Stimulated activated CD8-positive, alpha-beta memory T cell treated with anti-CD3 and anti-CD28 coated beads, Interleukin-7, amount 100 ng/mL, for 48 hours (primary cell): ENCODE results near the gene RERE.

Source experiments
- DNase-seq, 2 donors: peaks; one replicate each; pipeline ENCODE4 v3.0.0-alpha.2; 2020; ENCODE audit warnings: low read depth in 1 of 2; ENCODE audit errors: extremely low read depth in 1 of 2

RERE gene

DNA sequence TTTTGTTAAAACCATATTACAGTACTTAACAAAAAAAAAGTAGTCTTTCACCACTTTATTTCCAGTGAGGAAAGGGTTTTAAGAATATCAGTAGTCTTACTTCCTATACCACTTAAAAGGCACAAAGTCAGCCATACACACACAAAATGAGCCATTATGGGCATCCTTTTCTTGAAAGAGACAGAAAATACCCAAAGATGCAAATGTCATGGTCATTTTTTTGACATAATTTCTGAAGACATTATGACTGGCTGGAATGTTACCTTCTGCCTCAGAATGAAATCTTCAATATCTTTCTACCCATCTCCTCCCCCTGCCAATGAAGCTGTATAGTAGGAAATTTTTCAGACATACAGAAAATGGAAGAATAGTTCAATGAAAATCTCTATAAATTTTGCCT is 261.9 kb downstream of the RERE start:
- DNase-seq = no peak

DNA sequence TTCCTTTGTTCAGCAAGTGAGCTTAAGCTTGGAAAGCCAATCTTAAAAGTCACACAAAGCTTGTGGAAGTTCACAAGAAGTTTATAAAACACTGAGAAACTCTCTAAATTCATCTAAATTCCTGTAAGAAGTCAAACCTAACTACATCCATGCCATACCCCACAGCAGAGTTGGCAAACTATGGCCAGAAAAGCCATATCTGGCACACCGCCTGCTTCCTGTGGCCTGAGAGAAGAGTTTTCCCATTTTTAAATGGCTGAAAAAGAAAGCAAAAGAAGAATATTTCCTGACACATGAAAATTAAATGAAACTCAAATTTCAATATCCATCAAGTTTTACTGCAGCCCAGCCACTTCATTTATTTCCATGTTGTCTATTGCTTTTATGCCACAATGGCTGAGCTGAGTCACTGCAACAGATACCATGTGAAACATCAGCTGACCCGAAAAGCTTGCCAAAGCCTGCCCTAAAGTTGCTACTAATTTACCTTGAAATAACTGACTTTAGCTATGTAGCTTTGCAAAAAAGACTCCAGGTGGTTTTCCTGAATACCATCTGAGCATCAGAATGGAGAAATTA is 262.4 kb downstream of the RERE start:
- peak in 1 of 2 donors; percentile 12 for DNase-seq

DNA sequence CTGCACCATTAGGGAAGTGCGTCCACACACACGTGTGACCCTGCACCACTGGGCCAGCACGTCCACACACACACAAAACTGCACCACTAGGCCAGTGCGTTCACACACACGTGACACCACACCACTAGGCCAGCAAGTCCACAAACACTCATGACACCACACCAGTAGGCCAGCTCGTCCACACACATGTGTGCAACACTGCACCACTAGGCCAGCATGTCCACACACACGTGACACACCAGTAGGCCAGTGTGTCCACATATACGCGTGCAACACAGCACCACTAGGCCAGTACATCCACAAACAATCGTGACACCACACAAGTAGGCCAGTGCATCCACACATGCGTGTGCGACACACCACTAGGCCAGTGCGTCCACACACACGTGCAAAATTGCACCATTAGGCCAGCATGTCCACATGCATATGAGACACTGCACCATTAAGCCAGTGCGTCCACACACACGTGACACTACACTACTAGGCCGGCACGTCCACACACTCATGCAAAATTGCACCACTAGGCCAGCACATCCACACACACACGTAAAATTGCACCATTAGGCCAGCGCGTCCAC is 264.5 kb downstream of the RERE start:
- DNase-seq = no peak

DNA sequence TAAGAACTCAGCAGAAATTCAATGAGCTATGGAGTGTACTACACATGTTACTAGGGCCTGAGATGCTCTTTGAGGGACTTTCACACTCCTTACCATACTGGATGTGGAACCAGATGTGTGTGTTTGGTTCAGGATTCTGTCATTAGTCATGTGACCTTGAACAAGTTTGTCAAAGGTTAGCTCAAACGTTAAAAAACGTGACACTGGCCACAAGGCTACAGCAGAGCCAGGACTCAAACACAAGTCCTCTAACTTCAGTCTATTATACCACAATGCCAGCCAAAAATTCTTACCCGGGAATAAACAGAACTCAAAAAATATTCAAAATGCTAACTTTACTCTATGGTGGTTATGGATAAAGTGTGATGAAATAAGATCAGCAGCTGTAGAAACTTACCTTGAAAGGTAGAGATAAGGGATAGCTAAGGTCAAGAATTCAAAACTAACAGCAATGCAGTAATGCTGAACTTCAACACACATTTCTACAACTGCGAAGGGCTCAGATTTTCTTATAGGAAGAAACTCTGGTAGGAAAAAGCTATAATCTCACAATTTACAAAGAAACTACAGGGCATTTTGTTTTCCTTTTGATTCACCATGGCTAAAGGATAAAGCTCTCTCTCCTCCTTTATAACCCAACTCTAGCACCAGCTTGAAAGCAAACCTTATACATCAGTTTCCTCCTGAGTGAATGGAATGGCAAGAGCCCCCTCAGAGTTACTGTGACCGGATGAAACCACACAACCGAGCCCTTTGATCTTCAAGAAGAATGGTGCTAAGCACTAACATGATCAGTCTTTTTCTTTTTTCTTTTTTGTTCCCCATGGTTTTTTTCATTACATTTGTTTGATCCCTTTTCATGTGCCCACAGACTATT is 265.6 kb downstream of the RERE start:
- DNase-seq = no peak

DNA sequence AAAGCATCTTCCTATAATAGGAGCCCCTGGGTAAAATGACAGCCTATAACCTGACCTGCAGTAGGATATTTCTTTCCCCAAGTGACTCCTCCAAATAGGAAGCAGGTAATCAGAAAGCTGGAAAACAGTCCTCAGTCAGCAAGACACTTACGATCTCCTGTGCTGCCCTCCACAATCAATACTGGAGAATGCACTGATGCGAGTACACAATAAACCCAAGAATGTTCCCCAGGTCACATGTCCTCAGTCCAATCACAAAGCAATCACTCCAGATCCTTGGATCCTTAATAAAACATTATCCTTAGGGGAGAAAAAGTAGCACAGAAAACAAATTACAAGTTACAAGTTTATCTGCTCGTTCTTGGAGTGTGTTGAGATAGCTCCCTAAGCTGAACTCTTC is 266.4 kb downstream of the RERE start:
- no peak for DNase-seq

DNA sequence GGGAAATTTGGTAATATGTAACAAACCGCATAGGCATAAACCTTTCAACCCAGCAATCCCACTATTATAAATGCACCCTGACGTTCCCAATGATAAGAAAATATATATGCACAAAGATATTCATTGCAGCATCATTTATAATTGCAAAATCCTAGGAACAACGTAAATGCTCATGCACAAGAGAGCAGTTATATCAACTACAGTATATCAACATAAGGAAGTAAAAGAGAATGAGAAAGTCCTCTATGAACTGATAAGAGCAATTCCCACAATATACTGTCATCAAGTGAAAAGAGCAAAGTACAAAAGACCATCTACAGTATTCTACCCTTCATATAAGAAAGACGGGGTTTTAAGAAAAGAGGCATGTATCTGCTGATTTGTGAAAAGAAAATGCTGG is 269.6 kb downstream of the RERE start:
- DNase-seq = no peak

DNA sequence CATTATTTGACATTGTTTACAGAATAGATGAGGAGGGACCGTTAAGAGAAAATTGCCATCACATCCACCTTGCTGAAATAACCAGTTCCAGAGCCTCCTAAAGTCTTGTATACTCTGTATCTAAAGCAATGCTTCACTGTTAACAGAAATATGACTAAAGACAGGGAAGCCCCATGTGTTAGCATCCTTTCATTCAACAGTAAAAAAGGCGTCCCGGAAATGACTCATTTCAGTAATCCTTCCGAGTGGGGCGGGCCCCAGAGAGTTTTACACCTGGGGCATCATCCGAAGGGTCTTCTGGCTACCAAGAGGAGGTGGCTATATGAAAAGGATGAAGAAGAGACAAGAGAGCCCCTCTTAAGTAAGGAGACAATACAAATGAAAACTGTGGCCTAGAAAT is 272.4 kb downstream of the RERE start:
- no peak for DNase-seq

DNA sequence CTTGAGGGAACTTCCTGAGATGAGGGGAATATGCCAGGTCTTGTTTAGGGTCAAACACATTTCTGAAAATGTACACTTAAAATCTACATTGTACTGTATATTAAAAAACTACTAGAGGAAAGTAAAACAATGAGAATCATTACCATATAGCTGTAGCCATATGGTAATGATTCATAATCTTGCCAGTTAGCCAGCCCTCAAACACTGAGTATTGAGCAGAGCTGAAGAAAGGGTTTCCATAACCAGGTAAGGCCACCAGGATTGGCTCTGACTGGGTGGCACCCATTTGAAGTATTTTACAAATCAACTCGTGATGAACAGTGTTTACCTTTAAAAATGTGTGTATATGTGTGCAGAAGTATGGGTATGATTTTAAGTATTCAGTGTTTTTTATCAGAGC is 272.8 kb downstream of the RERE start:
- DNase-seq = no peak

DNA sequence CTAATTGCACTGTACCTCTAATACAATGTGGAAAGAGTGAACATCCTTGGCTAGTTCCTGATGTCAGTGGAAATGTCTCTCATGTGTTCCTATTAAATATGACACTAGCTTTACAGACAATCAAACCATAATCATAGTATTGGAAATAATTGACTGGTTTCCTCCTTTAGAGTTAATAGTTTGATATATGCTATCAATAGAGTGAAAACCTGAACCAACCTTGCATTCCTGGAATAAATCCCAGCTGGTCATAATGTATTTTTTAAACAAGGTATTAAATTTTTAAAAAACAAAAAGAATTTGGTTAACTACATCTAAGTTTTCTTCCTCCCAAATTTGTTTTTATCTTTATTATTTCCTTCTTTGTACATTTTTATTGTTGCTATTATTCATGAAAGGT is 273.5 kb downstream of the RERE start:
- no peak for DNase-seq

DNA sequence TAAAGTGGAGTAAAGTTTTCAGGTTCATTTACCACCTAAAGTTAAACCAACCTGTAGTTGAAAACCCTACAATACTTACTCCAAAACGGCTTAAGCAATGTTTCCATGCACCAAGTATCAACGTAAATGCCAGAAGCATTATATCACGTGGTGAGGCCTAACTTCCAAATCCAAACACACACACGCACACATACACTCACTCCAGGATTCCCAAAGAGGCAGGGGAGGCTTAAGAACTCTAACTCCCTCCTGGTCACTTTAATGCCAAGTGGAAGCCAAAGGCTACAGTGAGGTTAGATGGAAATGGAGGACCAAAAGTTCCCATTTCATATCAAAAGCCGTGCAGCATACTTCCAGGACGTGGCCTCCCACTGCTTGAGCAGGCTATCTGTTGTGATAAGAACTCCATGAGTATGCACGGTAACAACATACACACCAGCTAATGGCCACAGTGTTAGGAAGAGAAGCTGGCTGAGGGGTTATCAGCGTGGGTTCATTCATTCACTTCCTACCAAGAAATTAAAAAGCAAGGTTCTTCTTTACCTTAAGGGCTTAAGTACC is 275.4 kb downstream of the RERE start:
- no peak for DNase-seq

DNA sequence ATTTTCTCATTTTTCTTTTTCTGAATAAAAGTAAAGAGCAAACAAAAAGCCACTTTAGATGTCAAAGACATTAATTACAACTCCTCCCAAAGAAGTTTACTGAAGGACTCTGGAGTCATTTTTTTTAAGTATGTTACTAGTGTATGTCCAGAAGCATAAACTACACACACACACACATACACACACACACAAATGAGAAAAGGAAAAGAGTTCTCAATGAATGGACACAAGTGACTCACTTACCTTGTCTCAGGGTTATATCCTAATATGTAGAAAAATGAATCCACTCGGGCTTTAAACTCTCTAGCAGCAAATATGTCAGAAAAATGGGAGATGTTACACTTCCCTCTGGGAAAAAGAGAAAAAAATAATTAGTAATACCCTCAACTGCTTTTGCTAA is 276.5 kb downstream of the RERE start:
- no peak for DNase-seq

DNA sequence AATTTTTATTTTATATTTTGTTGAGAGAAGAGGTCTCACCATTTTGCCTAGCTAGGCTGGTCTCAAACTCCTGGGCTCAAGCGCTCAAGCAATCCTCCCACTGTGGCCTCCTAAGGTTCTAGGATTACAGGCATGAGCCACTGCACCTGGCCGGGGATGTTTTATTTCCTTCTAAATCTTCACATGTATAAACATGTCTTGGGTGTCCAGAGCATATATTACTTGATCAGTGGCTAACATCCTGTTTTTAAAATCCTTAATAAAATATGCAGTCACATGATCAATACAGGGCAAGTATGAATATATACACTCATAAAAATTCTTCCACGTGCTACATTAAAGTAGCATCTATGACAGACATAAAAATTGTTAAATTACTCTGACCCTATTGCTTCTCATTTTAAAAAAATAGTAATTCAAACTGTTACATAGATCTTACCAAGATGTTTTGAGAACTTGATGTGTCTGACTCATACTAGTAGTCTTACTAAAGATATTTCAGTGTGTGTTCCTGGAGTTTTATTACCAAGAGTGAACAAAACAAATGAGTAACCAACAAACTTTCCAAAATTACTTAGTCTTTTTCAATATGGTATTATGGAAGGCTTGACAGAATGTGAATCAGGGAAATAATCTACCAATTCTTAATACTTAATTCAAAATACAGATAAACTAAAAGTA is 277.0 kb downstream of the RERE start:
- DNase-seq = no peak

DNA sequence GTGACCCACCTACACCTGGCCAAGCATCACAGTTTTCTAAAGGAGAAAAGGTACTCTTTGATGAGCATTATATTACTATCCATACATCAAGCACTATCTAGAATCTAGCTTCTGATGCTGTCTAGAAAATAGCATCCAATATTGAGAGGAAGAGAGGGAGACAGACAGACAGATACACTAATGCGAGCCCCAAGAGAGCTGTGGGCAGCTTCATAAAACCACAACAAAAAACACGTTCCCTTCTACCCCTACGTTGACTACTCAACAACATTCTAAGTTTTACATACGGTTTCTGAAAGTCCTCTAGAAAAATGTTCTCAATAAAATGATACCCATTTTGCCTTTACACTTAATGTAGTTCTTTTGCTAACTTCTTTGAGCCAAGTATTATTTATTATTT is 277.8 kb downstream of the RERE start:
- no peak for DNase-seq

DNA sequence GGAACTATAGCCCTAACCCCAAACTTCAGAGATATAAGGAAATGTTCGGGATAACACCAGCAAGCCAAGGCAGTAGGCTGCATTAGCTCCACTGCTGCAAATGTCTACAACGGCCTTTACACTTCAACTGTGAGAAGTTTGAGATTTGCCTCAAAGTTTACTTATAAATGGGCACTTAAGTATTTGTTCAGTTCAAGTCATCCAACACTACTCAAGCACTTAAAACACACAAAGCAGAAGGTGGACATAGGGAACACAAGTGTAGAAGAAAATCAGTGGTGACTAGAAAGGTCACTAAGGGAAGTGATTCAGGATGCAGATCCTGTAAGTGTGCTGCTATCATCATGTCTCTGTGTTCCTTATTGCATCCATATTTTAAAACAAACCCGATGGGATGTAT is 278.9 kb downstream of the RERE start:
- DNase-seq = no peak

DNA sequence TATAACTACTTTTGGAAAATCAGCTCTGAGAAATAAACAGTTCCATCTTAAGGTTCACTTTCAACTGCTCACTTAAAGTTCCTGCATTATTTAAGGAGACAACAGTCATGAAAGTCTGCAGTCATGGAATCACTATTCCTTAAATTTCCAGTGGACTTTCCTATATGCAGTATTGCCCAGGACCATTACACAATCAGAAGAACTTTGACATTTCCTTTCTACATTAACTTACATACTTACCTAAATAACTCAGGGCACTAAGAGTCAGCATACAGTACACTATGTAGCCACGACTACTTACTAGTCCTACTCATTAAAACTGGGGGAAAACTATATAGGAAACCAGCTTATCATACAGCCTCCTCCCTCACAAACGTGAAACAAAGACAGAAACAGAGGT is 279.4 kb downstream of the RERE start:
- DNase-seq = no peak

DNA sequence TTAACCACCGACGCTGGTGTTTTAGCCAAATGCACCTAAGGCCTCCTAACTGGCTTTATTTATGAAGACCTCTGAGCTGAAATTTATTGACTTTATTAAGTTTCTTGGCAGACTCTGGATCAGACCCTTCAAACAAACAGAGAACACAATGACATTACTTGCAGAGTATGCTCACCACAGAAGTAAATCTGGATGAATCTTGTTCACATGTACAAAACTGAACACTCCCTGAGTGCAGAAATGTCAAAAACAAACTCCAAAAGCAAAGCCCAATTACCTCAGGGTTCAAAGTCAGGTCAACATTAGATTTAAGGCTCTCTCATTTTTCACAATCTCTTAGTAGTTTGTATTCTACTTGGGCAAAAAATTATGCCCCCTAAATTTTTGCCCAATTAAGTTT is 280.9 kb downstream of the RERE start:
- no peak for DNase-seq

DNA sequence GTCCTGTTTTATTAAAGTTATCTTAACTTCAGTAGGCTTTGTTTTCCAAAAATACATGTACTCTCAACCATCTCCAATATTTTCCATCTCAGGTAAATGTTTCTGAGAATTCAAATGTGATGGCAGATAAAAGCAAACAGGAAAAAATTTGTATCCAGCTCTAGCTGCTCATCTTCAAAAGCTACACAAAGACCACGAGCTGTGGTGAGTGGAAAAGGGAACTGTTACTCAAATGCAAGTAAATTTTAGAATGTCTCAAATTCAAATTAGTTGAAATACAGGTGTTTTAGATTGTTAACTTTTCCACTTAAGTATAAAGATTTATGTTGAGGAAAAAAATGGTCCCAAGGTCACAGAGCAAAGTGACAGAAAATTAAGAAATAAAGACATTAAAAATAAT is 283.5 kb downstream of the RERE start:
- DNase-seq = no peak

DNA sequence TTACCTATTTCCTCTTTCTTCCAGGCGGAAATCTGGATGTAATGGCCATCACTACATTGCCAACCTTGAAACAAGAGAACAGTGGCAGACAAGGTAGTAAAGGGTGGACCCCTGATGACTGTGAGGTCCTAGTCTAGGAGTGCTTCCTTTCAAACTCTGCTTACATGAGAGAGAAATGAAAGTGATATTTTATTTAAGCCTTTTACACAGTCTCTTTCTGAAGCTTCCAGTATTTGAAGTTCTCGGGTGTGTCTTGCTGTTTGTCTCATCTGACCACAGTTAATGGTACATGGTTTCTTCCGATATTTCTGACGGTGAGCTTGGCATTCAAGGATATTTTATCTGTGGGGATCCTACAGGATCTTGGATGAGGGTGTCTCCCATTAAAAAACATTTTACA is 284.3 kb downstream of the RERE start:
- DNase-seq = no peak

DNA sequence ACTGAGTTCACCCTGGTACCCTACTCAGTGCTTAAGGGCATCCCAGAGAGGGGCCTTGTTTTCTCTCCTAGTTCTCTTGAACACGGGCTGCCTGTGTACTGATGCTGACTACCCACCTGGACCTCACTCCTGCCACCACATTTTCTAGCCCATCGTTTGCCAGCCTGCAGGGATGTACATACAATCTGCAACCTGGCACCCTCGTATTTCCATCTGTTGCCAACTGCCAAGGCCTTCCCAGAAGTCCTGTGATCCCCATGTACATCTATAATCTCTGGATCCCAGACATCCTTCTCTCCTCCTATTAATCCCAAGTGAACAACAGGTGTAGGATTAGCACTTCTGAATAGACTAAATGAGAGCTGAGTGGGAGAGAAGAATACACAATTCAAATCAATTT is 287.5 kb downstream of the RERE start:
- no peak for DNase-seq

DNA sequence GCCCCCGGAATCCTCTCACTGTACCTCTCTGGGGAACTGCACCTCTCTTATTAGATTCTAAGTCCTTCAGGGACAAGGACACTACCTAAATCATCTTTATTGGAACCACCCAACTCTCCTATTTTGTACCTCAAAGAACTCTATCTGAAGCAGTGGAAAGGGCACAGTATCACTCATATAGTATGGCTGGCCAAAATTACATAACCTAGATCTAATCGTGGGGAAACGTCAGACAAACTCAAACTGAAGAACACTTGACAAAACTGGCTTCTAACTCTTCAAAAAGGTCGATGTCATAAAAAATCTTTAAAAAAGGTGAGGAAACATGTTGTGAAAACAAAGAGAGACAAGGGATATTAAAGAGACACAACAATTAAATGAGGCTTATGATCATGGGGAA is 289.5 kb downstream of the RERE start:
- no peak for DNase-seq

DNA sequence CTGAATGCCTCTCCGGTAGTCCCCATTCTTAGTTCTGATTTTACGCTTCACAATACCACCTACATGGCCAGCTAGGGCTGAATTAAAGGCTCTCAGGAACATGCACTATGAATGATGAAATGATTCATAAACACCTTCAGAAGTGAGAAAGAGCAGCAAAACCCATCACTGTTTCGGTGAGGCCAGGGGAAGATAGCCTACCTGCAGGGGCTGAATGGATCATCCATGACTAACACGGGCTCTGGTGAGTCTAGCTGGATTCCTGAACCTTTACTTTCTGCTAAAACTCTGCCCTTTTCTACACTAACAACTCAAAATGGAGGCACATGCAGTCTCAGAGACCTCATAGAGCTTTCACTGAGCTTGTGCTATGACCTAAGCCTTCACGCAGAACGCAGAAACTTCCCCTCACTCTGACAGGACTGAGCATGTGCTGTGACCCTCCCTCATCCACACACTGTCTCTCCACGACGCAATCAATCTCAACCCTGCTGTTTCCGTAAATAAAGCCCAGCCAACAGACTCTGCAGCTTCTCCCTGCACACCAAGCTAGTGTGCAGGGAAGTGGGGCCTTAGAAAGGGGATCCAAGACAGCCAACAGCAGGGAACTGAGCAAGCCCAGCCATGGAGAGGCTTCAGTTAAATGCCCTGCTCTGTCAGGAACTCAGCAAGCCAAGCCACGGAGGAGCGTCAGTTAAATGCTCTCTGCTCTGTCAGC is 291.7 kb downstream of the RERE start:
- DNase-seq = peak; percentile 44 to 80
